T-helper 22 cell (primary cell): ENCODE measurements around the gene BAHCC1.

Source experiments
- DNase-seq: peaks from one replicate; pipeline ENCODE4 v3.0.0-alpha.2; 2020; ENCODE audit warnings: low read depth

BAHCC1 gene

DNA sequence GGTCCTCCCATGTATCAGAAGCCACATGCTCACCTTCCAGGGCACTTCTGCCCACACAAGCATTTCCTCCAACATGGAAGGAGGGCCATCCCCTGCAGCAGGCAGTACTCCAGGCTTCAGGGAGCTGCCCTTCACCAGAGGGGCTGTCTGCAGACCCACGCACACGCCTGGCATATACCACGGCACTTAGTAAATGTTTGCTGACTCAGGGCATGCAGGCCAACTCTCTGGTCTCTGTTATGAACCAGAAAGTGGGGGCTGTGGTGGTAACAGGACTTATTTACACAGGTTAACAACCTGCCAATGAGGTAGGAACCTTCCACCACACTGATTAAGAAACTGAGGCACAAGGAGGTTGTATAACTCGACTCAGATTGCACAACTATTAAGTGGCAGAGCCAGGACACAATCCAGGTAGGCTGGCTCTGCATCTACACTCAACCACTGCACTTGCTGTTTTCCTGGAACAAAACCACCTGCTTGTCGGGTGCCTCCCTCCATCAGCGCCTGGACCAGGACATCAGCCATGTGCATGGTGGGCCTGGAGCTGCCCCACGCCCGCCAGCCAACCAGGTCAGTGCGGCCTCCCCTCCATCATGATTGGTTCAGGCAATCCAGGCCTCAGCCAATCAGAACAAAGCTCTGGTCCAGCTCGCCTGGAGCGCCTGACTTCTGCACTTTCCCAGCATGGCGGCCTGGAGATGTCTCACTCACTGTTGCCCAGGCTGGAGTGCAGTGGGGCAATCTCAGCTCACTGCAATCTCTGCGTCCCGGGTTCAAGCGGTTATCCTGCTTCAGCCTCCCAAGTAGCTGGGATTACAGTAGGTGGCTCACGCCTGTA is 98.2 kb downstream of the BAHCC1 start:
- no peak for DNase-seq

DNA sequence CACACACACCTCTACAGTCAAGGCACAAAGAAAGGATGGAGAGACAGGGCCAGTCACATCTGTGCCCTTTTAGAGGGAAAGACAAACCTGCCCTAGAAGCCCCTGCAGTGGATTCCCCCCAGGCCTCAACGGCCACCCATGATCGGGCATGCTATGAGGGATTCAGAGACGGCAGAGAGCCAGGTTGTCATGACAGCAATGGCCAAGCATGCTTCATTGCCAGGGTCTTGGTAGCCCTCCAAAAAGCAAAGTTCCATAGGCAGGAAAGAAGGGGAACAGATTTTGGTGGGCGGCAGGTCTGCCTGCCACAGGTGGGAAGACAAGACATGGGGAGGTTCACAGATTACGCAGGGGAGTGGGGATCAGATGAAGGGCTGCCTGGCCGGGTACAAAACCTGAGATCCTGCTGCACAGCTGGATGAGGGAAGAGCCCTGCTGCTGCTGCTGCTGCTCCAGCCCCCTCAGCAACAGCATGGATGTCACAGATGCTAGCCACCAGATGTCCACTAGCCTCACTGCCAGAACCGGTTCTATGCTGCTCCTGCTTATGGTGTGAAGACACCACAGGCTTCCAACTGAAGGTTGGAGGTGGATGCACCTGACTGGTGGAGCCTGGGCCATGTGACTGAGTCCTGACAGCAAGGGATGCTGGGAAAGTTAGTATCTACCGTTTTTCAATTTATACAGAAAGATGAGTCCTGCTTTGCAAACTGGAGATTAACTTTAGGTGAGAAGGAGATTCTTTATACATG is 99.5 kb downstream of the BAHCC1 start:
- DNase-seq = no peak

DNA sequence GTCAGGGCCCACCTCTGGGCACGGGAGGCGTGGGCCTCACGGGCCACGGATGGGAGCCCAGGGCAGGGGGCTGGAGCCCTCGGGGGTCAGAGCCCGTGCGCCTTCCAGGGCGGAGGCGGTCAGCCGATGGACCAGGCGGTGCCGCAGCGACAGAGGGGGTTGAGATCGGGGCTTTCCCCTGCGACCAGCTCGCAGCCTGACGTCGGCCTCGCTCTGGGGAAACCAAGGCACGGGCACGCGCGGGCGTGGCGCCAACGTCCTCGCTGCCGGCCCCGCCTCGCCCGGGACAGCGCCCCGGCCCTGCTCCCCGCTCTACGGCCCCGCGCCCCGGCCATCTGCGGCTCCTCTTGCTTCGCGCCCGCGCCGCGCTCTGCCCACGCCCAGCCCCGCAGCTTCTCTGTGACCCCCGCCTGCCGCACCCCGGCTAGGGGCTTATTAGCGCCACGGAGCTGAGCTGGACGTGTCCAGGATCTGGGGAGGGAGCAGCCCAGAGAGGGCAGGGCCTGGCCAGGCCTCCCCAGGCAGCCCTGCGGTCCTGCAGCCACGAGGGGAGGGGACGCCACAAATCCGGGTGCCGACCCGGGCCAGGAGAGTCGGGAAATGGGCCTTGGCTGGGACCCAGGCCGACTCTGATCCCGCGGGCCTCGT is 103.8 kb downstream of the BAHCC1 start:
- no peak for DNase-seq

DNA sequence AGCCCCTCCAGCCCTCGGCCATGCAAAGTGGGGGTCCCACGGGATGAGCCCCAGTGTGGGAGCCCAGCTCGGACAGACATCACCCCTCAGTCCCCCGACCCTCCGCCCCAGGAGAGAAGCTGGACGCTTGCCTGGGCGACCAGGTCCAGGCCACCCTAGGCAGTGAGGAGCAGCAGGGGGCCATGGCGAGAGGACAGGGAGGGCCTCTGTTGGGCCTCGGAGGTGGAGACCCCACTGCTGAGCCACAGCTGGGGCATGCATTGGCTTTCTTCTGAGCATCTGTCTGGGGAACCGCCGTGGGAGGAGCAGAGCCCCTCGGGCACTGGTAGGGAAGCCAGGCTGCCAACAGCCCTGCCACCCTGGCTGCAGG is 104.3 kb downstream of the BAHCC1 start:
- DNase-seq = no peak

DNA sequence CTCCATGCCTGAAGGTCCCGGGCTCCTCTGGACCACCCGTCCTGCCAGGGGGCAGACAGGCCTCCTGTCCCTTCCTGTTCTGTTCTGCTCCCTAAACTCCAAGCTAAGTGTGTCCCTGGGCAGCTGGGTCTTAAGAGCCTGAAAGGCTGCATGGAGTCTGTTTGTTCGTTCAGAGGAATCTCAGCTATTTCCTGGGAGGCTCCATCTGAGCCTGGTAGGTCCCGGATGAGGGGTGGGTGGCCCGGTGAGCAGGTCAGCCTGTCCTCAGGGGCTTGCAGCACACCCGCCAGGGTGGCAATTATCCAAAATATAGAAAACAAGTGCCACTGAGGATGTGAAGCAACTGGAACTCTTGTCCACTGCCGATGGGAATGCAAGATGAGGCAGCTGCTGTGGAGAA is 104.8 kb downstream of the BAHCC1 start:
- DNase-seq = no peak

DNA sequence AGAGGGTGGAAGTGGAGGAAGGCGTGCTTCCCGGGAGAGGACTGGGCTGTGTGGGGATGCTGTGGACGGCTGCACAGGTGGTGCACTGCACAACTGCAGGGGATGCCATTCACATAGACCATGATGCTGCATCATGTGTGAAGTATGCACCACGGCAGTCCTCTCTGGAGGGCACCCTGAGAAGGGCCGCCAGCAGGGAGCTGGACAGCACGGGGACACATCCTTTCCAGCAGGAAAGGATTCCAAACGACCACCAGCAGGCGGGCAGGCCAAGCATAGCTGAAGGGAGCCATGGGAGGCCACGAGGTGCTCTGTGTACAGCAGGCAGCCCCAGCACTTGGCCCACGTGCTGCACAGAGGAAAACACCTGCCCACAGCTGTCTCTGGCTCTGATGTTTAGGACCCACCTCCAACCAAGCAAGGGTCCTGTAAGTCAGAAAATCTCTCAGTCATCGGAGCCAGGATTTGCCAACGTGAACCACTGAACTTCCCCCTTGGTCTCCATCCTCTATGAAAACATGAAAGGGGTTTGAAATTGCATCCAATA is 107.3 kb downstream of the BAHCC1 start:
- DNase-seq = no peak

DNA sequence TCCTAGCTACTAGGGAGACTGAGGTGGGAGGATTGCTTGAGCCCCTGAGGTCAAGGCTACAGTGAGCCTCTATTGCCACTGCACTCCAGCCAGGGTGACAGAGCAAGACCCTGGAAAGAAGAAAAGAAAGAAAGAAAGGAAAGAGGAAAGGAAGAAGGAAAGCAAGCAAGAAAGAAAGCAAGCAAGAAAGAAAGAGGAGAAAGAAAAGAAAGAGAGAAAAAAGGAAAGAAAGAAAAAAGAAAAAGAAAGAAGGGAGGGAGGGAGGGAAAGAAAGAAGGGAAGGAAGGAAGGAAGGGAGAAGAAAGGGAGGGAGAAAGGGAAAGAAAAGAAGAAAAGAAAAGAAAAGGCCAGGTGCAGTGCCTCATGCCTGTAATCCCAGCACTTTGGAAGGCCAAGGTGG is 108.4 kb downstream of the BAHCC1 start:
- DNase-seq = no peak

DNA sequence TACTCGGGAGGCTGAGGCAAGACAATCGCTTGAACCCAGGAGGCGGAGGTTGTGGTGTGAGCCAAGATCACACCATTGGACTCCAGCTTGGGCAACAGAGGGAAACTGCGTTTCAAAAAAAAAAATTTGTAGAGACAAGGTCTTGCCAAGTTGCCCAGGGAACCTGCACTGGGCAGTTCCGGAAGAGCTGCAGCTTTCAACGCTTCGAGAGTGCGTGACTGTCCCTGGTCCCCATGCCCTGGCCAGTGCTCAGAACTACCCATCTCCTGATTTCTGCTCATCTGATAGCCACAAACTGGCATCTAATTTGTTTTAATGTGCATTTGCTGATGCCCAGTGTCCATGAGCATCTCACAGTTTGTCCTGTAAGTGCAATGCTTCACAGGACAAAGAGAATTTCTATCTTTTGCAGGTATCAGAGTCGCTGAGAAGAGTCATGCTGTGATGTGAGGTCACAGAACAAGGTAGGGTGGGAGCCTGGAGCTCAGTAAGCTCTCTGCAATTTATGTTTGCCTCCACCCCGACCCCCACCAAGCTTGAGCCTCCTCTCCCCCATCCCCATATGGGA is 113.5 kb downstream of the BAHCC1 start:
- DNase-seq = no peak

DNA sequence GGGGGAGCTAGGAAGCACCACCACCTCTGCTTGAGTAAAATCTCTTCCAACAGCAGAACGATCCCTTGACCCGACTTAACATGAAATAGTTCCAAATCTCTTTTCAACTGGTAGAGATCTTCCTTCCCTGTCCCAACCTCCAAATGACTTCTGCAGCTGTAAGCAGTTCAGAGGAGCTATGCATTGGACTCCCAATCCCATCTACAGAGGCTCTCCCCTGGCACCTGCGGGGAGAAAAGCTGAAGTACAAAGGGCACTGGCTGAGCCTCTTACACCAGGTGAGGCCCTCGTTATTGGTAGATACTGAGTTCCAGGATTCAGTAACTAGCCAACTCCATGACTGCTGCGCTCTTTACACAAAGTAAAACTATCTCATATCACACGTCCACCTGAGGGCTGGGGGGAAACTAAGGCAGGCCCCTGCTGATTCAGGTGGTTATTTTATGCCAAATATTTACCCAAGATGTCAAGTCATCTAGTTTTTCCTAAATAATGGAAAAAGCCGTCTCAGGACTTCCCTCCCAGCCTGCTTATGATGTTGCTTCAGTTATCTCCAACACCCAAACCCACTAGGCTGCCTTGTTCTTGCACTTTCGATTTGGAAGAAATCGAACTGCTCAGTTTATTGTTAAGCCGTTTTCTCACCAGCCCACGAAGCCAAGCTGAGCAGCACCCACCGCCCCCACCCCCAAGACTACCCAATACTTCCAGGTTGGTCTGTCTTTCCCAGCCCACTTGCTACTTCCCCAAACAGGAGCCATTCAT is 114.1 kb downstream of the BAHCC1 start:
- DNase-seq = no peak

DNA sequence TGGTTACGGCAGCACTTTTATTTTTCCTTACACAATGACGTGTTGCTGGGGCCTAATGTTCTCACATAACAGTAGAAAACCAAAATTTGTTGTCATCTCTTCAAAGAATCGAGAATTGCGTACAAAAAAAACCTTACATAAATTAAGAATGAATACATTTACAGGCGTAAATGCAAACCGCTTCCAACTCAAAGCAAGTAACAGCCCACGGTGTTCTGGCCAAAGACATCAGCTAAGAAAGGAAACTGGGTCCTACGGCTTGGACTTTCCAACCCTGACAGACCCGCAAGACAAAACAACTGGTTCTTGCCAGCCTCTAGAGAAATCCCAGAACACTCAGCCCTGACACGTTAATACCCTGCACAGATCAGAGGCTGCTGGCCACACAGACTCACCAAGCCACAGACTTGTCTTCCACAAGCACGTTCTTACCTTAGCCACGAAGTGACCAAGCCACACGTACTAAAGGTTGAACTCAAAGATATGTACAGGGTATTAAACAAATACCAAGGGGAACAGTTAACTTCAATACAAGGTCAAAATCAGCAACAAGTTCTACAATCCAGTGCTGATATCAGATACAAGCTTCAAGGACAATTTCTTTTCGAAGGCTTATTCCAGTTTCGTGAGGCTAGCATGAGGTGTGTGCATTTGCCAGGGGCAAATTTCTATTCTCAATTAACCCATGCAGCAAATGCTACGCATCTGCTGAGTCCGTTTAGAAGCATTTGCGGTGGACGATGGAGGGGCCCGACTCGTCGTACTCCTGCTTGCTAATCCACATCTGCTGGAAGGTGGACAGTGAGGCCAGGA is 114.9 kb downstream of the BAHCC1 start:
- no peak for DNase-seq

DNA sequence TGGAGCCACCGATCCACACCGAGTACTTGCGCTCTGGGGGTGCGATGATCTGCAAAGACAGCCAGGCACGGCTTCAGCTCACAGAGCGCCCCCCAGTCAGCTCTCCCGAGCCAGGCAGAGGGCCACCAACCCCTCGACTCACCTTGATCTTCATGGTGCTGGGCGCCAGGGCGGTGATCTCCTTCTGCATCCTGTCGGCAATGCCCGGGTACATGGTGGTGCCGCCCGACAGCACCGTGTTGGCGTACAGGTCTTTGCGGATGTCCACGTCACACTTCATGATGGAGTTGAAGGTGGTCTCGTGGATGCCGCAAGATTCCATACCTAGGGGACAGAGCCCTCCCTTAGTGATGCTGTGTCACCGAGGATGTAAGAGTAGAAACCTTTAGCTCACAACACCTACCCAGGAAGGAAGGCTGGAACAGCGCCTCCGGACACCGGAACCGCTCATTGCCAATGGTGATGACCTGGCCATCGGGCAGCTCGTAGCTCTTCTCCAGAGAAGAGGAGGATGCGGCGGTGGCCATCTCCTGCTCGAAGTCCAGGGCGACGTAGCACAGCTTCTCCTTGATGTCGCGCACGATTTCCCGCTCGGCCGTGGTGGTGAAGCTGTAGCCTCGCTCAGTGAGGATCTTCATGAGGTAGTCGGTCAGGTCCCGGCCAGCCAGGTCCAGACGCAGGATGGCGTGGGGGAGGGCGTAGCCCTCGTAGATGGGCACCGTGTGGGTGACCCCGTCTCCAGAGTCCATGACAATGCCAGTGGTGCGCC is 115.7 kb downstream of the BAHCC1 start:
- DNase-seq = no peak

DNA sequence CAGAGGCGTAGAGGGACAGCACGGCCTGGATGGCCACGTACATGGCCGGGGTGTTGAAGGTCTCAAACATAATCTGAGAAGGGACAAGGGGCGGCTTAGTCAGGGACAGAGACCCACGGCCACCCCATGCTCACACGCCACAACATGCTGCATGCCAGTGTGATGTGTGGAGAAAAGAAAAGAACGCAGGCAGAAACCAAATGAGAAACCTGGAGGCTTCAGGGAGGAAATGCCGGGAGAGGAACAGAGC is 116.2 kb downstream of the BAHCC1 start:
- DNase-seq = no peak

DNA sequence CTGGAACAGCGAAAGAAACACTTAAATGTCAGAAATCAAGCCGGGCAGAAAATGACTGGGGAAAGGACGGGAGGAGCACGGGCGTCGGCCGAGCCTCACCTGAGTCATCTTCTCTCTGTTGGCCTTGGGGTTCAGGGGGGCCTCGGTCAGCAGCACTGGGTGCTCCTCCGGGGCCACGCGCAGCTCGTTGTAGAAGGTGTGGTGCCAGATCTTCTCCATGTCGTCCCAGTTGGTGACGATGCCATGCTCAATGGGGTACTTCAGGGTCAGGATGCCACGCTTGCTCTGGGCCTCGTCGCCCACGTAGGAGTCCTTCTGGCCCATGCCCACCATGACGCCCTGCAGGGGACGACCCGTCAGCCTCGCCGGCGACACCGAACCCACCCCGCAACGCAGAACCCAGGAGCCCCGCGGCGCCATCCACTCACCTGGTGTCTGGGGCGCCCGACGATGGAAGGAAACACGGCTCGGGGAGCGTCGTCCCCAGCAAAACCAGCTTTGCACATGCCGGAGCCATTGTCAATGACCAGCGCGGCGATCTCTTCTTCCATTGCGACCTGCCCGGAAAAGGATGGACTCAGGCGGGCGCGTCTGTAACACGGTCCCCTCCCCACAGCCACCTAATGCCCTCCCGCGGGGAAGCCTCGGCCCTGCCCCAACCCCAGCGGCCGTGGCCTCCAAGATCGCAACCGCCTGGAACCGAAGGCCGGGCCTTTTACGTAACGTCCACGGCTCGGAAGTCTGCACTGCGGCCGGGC is 116.7 kb downstream of the BAHCC1 start:
- DNase-seq = no peak

DNA sequence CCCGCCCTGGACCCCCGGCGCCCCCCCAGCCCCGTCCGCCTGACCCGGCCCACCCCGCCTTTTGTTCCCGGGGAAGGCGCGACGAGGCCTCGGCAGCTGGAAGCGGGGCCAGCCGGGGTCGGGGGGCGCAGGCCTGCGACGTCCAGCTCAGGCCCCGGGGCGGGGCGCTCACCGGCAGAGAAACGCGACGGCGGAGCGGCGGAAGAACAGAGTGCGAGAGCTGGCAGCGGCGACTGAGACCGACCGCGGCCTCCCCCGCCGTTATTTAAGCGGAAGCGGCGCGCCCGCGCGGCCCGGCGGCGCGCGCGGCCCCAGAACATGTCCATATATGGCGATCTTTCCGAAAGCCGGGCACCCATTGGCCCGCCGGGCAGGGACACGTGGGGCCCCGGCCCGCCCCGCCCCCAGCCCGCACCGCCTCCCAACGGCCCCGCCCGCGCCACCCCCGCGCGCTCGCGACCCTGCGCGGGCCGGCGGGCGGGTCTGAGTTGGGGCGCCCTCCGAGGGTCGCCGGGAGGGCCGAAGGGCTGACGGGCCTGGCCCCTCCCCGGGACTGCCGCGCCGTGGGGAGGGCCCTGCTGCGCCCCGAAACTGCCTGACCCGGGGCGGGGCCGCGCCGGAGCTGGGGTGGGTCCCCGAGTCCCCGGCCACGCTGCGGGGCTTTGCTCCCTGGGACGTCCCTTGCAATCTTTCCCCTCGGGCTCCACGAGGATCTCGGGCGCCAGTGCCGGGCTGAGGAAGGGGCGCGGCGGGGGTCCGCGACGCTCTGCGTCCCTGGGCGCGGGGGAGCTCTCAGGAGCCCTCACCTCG is 117.5 kb downstream of the BAHCC1 start, which contains the start of gene ACTG1:
ACTG1 (minus strand) TSS at position 238 of the 810 bp plus-strand sequence. CDS start 445 bp downstream, outside the sequence.
- DNase-seq = peak; percentile 84

DNA sequence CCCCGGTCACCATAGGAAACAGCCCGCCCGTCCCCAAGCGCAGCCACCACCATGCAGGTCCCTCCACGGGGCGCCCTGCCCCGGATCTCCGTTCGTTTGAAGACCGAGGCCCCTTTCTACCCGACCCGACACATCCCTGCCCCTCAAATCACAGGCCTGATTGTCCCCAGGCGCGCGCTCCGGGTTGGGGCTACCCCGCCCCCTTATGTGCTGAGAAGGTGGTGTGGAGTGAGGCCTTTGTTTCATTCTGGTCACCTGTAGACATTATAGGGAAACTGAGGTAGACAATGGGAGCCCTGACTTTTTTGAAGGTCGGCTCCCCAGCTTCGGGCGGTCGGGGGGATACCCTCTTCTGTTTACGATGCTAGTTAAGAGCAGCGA is 118.1 kb downstream of the BAHCC1 start:
- peak; percentile 48 for DNase-seq

DNA sequence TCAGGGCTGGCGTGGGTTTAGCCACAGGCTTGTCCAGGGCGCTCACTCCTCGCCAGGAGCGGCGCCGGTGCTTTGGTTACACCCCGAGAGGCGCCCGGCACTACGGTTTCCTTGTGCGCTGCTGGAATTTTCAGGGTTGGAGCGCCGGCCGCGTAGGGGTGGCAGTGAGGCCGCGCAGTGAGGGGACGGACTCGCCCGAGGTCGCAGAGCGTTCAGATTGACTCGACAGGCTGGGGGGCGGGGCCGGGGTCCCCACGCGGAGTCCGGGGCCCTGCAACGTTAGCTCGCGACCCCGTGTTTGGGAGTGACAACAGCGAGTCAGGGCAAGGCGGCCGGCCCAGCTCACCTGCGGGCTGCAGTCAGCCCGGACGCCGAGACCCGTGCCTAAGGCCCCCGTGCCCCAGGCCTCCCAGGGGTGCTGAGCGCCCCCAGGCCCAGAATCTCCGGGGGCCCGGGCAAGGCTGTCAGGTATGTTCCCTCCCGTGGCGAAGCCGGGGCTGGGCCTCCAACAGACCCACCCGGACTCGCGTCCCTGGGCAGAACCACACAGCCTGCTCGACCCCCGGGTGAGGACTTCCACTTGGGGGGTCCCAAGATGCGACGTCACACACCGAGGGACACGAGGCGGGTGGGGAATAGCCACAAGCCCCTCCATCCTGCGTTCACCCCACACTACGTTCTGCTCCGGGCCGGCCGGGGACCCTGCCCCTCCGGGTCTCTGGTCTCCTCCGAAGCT is 118.7 kb downstream of the BAHCC1 start:
- no peak for DNase-seq

DNA sequence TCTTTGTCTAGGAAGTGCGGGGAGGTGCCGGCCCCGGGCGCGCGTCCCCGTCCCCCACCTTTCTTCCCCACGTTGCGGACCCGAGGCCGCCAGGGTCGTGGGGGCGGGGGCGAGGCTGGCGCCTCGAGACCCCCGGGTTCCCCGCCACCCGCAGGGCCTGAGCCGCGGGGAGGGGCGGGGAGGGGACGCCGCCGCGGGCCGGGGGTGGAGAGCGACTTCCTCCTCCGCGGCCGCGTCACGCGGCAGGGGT is 119.2 kb downstream of the BAHCC1 start:
- DNase-seq = no peak
